Adrenal gland (tissue), 12 donors: ENCODE measurements around the gene PEX5. TPM values are rescaled to one million over a fixed set of nuclear protein-coding genes. Genes with fewer than 3 reads are reported as not detected.
A peak's percentile ranks its signal among the peaks of the same experiment; 100 is the strongest.

Experiments
- DNase-seq, 7 donors: peaks; one replicate each; pipeline ENCODE4 v3.0.0-alpha.2; 2019 to 2020
- H3K27ac ChIP-seq, 5 donors: fragments of 200-600 bp; sonication (generic) in 4 of 5; 1 replicate in 3 of 5; 2 replicates in 2 of 5; pipeline versions ENCODE4 v1.5.1 to v1.8.0; 2016 to 2020; ENCODE audit warnings: mild to moderate bottlenecking in 1 of 5
- H3K27me3 ChIP-seq: fragments of 200-600 bp; 2 replicates; pipeline ENCODE4 v1.8.0; 2021
- H3K36me3 ChIP-seq, 2 donors: fragments of 200-600 bp; replicated peaks in 1 of 2; 1 replicate in 1 of 2; 2 replicates in 1 of 2; pipeline versions ENCODE4 v1.5.1 to v1.8.0; 2018 to 2022
- H3K4me1 ChIP-seq, 2 donors: fragments of 200-600 bp; replicated peaks in 1 of 2; 1 replicate in 1 of 2; 2 replicates in 1 of 2; pipeline versions ENCODE4 v1.5.1 to v1.8.0; 2018 to 2021
- H3K4me3 ChIP-seq, 4 donors: fragments of 200-600 bp; sonication (generic) in 3 of 4; one replicate each; pipeline ENCODE4 v1.5.1; 2016 to 2018
- H3K9me3 ChIP-seq, 3 donors: fragments of 200-600 bp; sonication (generic) in 1 of 3; replicated peaks in 1 of 3; 1 replicate in 2 of 3; 2 replicates in 1 of 3; pipeline versions ENCODE4 v1.5.1 to v1.8.0; 2016 to 2021
- POLR2A ChIP-seq, 2 donors: fragments of 450-650 bp; IDR thresholded peaks; one replicate each; pipeline ENCODE4 v1.6.1; 2017; ENCODE audit warnings: antibody characterized with exemption in 2 of 2, mild to moderate bottlenecking in 2 of 2, moderate library complexity in 1 of 2
- WGBS, 4 donors: extraction: QIAGEN DNeasy Blood & Tissue Kit in 2 of 4; methylation state at CpG; one replicate each; pipeline versions ENCODE4 v1.1.5 to v1.1.7; 2013 to 2017; 5-methylcytosine and 5-hydroxymethylcytosine counted together
- intact Hi-C, 2 donors: fragments of 100-400 bp; cut with DNase I; formaldehyde crosslinking; loops; one replicate each; pipeline versions ENCODE4 v1.14.1 to v1.15.0; 2022 to 2023
- polyA plus RNA-seq, 3 donors: library from polyadenylated mRNA; stranded (reverse); fragments of 200-250 nt in 2 of 3; fragments of 350-450 nt in 1 of 3; fragmentation: Illumina TruSeq in 1 of 3; extraction: RNeasy Lipid Tissue Mini Kit (QIAGEN cat#74804) in 1 of 3; gene quantifications; one replicate each; pipeline ENCODE4 v1.2.3, GENCODE V29; 2013 to 2014
- total RNA-seq, 9 donors: library from RNA; depleted of rRNA in 4 of 9; stranded (reverse); fragments of >200 nt in 4 of 9; fragments of 120-200 nt in 1 of 9; fragmentation: NEBNext Ultra II Directional in 1 of 9; extraction: Animal tissue kit (Norgen Biotek cat#: 25700) in 1 of 9; gene quantifications; one replicate each; pipeline versions ENCODE4 v1.1.0 to v1.2.4, GENCODE V29; 2013 to 2023
- TF ChIP-seq, protein P1 (sequence below), 6 experiments: fragments of 450-650 bp in 4 of 6; fragments of 200-600 bp in 2 of 6; sonication (generic) in 1 of 6; IDR thresholded peaks; 1 replicate in 5 of 6; 2 replicates in 1 of 6; pipeline versions ENCODE4 v1.5.1 to v1.8.0; 2016 to 2021; ENCODE audit warnings: antibody characterized with exemption in 6 of 6, mild to moderate bottlenecking in 2 of 6, moderate library complexity in 1 of 6
- donor health status: healthy with polysubstance abuse.
- donor health status: Bipolar disorder and iron deficiency.
- donor health status: DM: yes; HTN: yes; CAD: no.
- donor health status: DM: no; HTN: no; CAD: no.
- donor health status: DM: no; HTN: no; CAD: no.
- donor health status: DM: yes; HTN: yes; CAD: no.

PEX5 gene
- total and polyA plus RNA-seq, 12 donors = 22.4 to 65.0 (median 36.7) TPM

DNA sequence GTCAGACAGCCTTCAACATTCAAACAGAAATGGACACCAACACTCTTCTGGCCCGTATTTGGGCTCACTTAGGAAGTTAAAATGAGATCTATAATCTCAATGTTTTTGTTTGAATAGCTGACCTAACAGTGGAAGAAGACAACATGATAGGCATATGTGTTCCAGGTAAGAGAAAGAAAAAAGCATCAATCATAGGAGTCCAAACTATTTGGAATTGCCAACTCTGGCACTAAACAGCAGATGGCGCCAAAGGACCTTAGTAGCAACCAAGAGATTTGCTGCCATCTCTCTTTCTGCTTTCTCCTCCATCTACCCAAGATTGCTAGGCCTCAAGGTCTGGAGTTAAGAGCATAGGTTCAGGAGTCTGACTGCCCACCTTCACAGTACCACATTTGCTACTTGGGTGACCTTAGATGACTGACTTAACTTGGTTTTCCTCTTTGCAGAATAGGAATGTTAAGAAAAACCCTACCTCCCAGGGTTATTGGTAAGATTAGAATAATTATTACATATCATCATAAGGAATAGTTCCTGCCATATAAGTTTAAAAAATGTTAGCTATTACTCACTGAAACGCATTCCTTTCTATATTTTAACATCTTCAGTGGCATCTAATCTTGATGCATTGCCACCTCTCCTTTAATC is 30.2 kb downstream of the PEX5 start:
- H3K4me1 ChIP-seq = no peaks in the 10 kb centered on the region
- no peaks in the 10 kb centered on the region for H3K27me3 ChIP-seq
- DNase-seq = peak; percentile 68 to 91 (median 78)
- H3K36me3 ChIP-seq = no peaks in the 10 kb centered on the region
- WGBS, 4 donors = 11 to 18% (median 11%) methylated on average over 3 of the region's 3 CpGs
- no peaks in the 10 kb centered on the region for H3K9me3 ChIP-seq
- no peak overlapping the region for H3K4me3 ChIP-seq
- H3K27ac ChIP-seq = no peak overlapping the region
- TF ChIP-seq, protein P1, sequence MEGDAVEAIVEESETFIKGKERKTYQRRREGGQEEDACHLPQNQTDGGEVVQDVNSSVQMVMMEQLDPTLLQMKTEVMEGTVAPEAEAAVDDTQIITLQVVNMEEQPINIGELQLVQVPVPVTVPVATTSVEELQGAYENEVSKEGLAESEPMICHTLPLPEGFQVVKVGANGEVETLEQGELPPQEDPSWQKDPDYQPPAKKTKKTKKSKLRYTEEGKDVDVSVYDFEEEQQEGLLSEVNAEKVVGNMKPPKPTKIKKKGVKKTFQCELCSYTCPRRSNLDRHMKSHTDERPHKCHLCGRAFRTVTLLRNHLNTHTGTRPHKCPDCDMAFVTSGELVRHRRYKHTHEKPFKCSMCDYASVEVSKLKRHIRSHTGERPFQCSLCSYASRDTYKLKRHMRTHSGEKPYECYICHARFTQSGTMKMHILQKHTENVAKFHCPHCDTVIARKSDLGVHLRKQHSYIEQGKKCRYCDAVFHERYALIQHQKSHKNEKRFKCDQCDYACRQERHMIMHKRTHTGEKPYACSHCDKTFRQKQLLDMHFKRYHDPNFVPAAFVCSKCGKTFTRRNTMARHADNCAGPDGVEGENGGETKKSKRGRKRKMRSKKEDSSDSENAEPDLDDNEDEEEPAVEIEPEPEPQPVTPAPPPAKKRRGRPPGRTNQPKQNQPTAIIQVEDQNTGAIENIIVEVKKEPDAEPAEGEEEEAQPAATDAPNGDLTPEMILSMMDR (IDR thresholded peaks at IDR 0.05) = peak; percentile 69 to 94 (median 89)
- no peak for TF ChIP-seq POLR2A (IDR thresholded peaks at IDR 0.05)
- intact Hi-C loops = loop anchor here (2.0 to 10.0 kb wide), 3 partner anchors 415 to 585 kb away; no protein-coding TSS in a partner anchor

DNA sequence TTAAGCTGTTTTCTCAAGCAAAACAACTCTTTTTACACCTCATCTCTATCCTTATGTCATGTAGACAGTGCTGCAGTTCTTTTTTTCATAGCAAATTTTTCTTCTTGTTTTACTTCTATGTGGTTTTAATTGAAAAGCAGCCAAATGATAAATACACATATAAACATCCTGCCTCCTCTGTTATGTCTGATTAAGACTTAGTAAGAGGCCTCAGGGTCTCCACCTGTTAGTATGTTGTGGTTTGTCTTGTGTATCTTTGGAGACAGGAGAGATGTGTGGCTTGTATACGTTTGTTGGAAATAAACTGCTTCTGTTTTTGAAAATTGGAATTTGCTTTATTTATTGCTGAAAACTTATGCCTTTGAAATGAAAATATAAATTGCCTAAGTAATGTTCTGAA is 32.0 kb downstream of the PEX5 start:
- Histone ChIP-seq H3K9me3 (no peaks in the 10 kb centered on the region), H3K27me3 (no peaks in the 10 kb centered on the region), H3K27ac (no peak overlapping the region), H3K36me3 (no peaks in the 10 kb centered on the region), H3K4me1 (no peaks in the 10 kb centered on the region), H3K4me3 (no peak overlapping the region)
- intact Hi-C loops = loop anchor here (2.0 to 10.0 kb wide), 3 partner anchors 413 to 583 kb away; no protein-coding TSS in a partner anchor
- no peak for TF ChIP-seq POLR2A (IDR thresholded peaks at IDR 0.05)
- TF ChIP-seq, protein P1 (IDR thresholded peaks at IDR 0.05) = no peak
- WGBS, 4 donors = 74 to 95% (median 87%) methylated on average over 1 of the region's 1 CpG
- DNase-seq = no peak

DNA sequence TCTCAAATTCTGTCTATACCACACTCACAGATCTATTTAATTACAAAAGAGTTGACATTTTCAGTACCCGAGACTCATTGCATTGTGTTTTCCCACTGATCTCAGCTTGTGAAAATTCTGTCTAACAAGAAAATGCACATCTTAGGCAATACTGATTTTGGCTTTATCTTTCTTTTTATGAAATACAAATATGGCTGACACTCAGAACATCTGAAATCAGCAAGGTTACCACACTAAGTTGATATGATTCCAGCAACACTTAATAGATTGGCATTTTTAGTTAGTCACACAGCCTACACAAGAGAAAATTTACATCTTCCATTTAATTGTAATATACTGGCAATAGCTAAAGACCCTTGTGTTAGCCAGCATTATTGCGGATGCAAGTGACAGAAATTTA is 40.3 kb downstream of the PEX5 start:
- Histone ChIP-seq H3K9me3 (no peaks in the 10 kb centered on the region), H3K36me3 (no peaks in the 10 kb centered on the region), H3K4me1 (no peaks in the 10 kb centered on the region), H3K27me3 (peaks cover 4% of the 10 kb centered on the region), H3K4me3 (no peak overlapping the region), H3K27ac (no peak overlapping the region)
- WGBS, 4 donors = 76 to 83% (median 79%) methylated on average over 2 of the region's 2 CpGs
- no peak for DNase-seq
- no peak for TF ChIP-seq POLR2A (IDR thresholded peaks at IDR 0.05)
- TF ChIP-seq, protein P1 (IDR thresholded peaks at IDR 0.05) = no peak
- intact Hi-C loops = loop anchor here (10.0 kb wide), 2 partner anchors 405 to 575 kb away; no protein-coding TSS in a partner anchor

DNA sequence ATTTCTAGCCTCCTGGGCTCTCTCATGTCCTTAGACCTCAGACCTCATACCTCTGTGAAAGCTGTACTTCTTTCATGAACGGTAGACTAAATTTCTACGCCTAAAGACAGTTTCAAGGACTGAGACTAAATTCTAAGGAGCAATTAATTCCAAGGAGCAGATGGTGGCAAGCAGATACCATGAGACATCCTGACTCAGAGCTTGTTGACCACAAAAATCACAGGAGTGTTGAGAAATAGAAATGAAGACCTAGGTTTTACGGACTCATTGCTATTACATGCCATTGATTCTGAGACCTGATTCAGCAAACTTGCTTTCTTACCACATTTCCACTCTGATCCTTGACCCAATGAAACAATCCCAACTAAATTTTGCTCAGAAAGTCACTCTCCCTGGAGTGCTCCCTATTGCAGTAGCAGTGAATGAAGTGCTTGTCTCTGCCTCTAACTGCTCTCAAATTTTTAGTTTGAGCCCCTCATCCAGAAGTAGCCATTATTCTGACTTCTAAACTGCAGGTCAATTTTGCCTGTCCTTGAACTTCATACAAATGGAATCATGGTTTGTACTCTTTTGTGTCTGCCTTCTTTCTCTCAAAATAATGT is 52.0 kb downstream of the PEX5 start:
- TF ChIP-seq, protein P1 (IDR thresholded peaks at IDR 0.05) = no peak
- no peak for TF ChIP-seq POLR2A (IDR thresholded peaks at IDR 0.05)
- 79 to 86% (median 81%) methylated on average over 3 of the region's 3 CpGs for WGBS, 4 donors
- DNase-seq = no peak
- no peaks in the 10 kb centered on the region for H3K36me3 ChIP-seq
- no peaks in the 10 kb centered on the region for H3K4me1 ChIP-seq
- H3K27ac ChIP-seq = no peak overlapping the region
- no peaks in the 10 kb centered on the region for H3K9me3 ChIP-seq
- H3K4me3 ChIP-seq = no peak overlapping the region
- intact Hi-C loops = no loop called here
- no peaks in the 10 kb centered on the region for H3K27me3 ChIP-seq
